K562 (cell line): ENCODE data around the gene DROSHA. TPM values are rescaled to one million over a fixed set of nuclear protein-coding genes. Genes with fewer than 3 reads are reported as not detected.

Source experiments
- ATAC-seq: fragments of 200-7000 bp; cut with Tn5 transposase; 3 replicates; pipeline ENCODE4 v1.9.1; 2020; ENCODE audit warnings: moderate library complexity
- BruUV-seq: library from RNA; stranded (reverse); fragments of 400-500 nt; replicated peaks from 2 replicates; lab custom pipeline; 2021; lab: Mats Ljungman, UMichigan
- CTCF ChIA-PET: fragments of 300-600 bp; formaldehyde crosslinking; extraction: SDS; loops from one replicate; lab custom pipeline; 2021; ENCODE audit warnings: low intra/inter-chr PET ratio; lab: Yijun Ruan, JAX
- POLR2A ChIA-PET: fragments of 300-600, 350-650 bp; sonication (Branson Sonifier 250); formaldehyde crosslinking; extraction: SDS; loops from one replicate; lab custom pipeline; 2021; ENCODE audit warnings: antibody characterized with exemption, inconsistent platforms; lab: Yijun Ruan, JAX
- DNase-seq, 4 experiments: peaks; one replicate each; pipeline versions ENCODE4 v3.0.0 to v3.0.0-alpha.2; 2011 to 2018; ENCODE audit warnings: low spot score in 3 of 4, mixed read lengths in 3 of 4; ENCODE audit errors: extremely low read depth in 1 of 4
- FAIRE-seq: peaks from 2 replicates; lab custom pipeline; 2011; peaks lifted over from hg19 to GRCh38; lab: Jason Lieb, UNC
- H2AFZ ChIP-seq: 2 replicates; pipeline ENCODE4 v1.6.0; 2011; ENCODE audit warnings: low read depth, low read length, control low read depth, inconsistent platforms
- H3K27ac ChIP-seq: fragments of 200-600 bp; 3 replicates; pipeline ENCODE4 v1.8.0; 2011; ENCODE audit warnings: low read depth, mild to moderate bottlenecking, control low read depth, inconsistent platforms, low read length, moderate library complexity, mixed read lengths; ENCODE audit errors: extremely low read depth
- H3K27me3 ChIP-seq, 2 experiments: fragments of 300-600 bp in 1 of 2; 2 replicates in 1 of 2; 3 replicates in 1 of 2; pipeline versions ENCODE4 v1.6.0 to v1.8.0; 2011; ENCODE audit warnings: inconsistent platforms in 2 of 2, low read length in 2 of 2, mild to moderate bottlenecking in 1 of 2, mixed read lengths in 1 of 2, moderate library complexity in 1 of 2; ENCODE audit not compliant: control insufficient read depth in 2 of 2, insufficient read depth in 2 of 2
- H3K36me3 ChIP-seq: fragments of 300-600 bp; 3 replicates; pipeline ENCODE4 v1.8.0; 2011; ENCODE audit warnings: mild to moderate bottlenecking, low read length, inconsistent platforms; ENCODE audit not compliant: control insufficient read depth, insufficient read depth
- H3K4me1 ChIP-seq, 2 experiments: fragments of 200-600 bp in 1 of 2; replicated peaks in 1 of 2; 2 replicates in 1 of 2; 3 replicates in 1 of 2; pipeline versions ENCODE4 v1.5.1 to v1.8.0; 2011; ENCODE audit warnings: inconsistent platforms in 2 of 2, low read length in 2 of 2, mild to moderate bottlenecking in 1 of 2, mixed read lengths in 1 of 2, moderate library complexity in 1 of 2; ENCODE audit not compliant: control insufficient read depth in 2 of 2, insufficient read depth in 2 of 2
- H3K4me2 ChIP-seq: 2 replicates; pipeline ENCODE4 v1.6.1; 2011; ENCODE audit warnings: low read length, control low read depth, inconsistent platforms, mixed read lengths; ENCODE audit not compliant: insufficient read depth
- H3K4me3 ChIP-seq: fragments of 200-600 bp; sonication (generic), shearing (Covaris generic); 2 replicates; pipeline ENCODE4 v1.5.1; 2016; ENCODE audit warnings: control low read depth, inconsistent platforms
- H3K79me2 ChIP-seq: fragments of 200-600 bp; 3 replicates; pipeline ENCODE4 v1.8.0; 2011; ENCODE audit warnings: low read length, inconsistent platforms; ENCODE audit not compliant: control insufficient read depth, insufficient read depth
- H3K9ac ChIP-seq, 2 experiments: 2 replicates each; pipeline versions ENCODE4 v1.6.0 to v1.6.1; 2011; ENCODE audit warnings: low read depth in 2 of 2, low read length in 2 of 2, control low read depth in 1 of 2, inconsistent platforms in 1 of 2, mild to moderate bottlenecking in 1 of 2, mixed read lengths in 1 of 2; ENCODE audit not compliant: insufficient read depth in 1 of 2
- H3K9me1 ChIP-seq: one replicate; pipeline ENCODE4 v1.6.0; 2011; ENCODE audit warnings: inconsistent platforms, mild to moderate bottlenecking, low read length, moderate library complexity; ENCODE audit not compliant: control insufficient read depth, insufficient read depth
- H3K9me3 ChIP-seq: replicated peaks from 2 replicates; pipeline ENCODE4 v1.5.1; 2011; ENCODE audit warnings: low read depth, low read length, inconsistent platforms; ENCODE audit not compliant: control insufficient read depth, insufficient read depth
- H4K20me1 ChIP-seq: replicated peaks from 2 replicates; pipeline ENCODE4 v1.6.1; 2011; ENCODE audit warnings: low read length, inconsistent platforms, mixed read lengths; ENCODE audit not compliant: control insufficient read depth, insufficient read depth
- BRCA1 ChIP-seq, 2 experiments: fragments of 450-650 bp in 1 of 2; sonication (generic) in 1 of 2; formaldehyde crosslinking in 1 of 2; IDR thresholded peaks; 2 replicates each; pipeline versions ENCODE4 v1.5.0 to v1.6.1; 2017 to 2020; ENCODE audit warnings: mild to moderate bottlenecking in 1 of 2, missing genetic modification reagents in 1 of 2
- CAMTA2 ChIP-seq: fragments of 250-450 bp; sonication (Bioruptor Pico); conservative IDR thresholded peaks from 2 replicates; pipeline ENCODE4 v1.5.1; 2022
- CBFA2T3 ChIP-seq: fragments of 450-650 bp; IDR thresholded peaks from 2 replicates; pipeline ENCODE4 v1.6.1; 2017
- CXXC5 ChIP-seq: fragments of 250-450 bp; sonication (Bioruptor Pico); IDR thresholded peaks from 2 replicates; pipeline ENCODE4 v1.8.0; 2022; ENCODE audit warnings: inconsistent platforms, mild to moderate bottlenecking, moderate library complexity
- DMBX1 ChIP-seq: fragments of 250-450 bp; sonication (Bioruptor Pico); IDR thresholded peaks from 2 replicates; pipeline ENCODE4 v1.8.0; 2022; ENCODE audit warnings: inconsistent platforms, mild to moderate bottlenecking, moderate library complexity, borderline replicate concordance
- DNMT1 ChIP-seq: fragments of 450-650 bp; IDR thresholded peaks from 2 replicates; pipeline ENCODE4 v1.6.1; 2016; ENCODE audit warnings: antibody characterized with exemption, mild to moderate bottlenecking
- HMG20A ChIP-seq: fragments of 450-650 bp; formaldehyde crosslinking; conservative IDR thresholded peaks from 2 replicates; pipeline ENCODE4 v1.4.0; 2020; ENCODE audit warnings: mild to moderate bottlenecking, mixed read lengths
- KDM1A ChIP-seq, 2 experiments: fragments of 450-650 bp; IDR thresholded peaks; 2 replicates each; pipeline ENCODE4 v1.6.1; 2016; ENCODE audit warnings: mild to moderate bottlenecking in 2 of 2
- KDM2B ChIP-seq: fragments of 250-450 bp; sonication (Bioruptor Pico); IDR thresholded peaks from 2 replicates; pipeline ENCODE4 v1.8.0; 2021; ENCODE audit warnings: mild to moderate bottlenecking, moderate library complexity
- NFXL1 ChIP-seq: fragments of 450-650 bp; formaldehyde crosslinking; IDR thresholded peaks from 2 replicates; pipeline ENCODE4 v1.4.0; 2021; ENCODE audit warnings: mild to moderate bottlenecking
- POLR2G ChIP-seq: fragments of 200-400 bp; formaldehyde crosslinking; IDR thresholded peaks from 2 replicates; pipeline ENCODE4 v1.6.1; 2017; ENCODE audit warnings: low read depth, mild to moderate bottlenecking, antibody characterized with exemption, low read length, moderate library complexity
- POLR2H ChIP-seq: IDR thresholded peaks from 2 replicates; pipeline ENCODE4 v1.6.1; 2016; ENCODE audit warnings: missing genetic modification characterization, low read depth, mild to moderate bottlenecking, control low read depth, missing compliant biosample characterization, moderate library complexity
- RCOR1 ChIP-seq, 2 experiments: IDR thresholded peaks; 2 replicates each; pipeline ENCODE4 v1.6.1; 2012; ENCODE audit warnings: low read depth in 2 of 2, low read length in 2 of 2, borderline replicate concordance in 1 of 2, improper control_type of control experiment in 1 of 2
- RFX1 ChIP-seq: fragments of 450-650 bp; IDR thresholded peaks from 2 replicates; pipeline ENCODE4 v1.6.1; 2016; ENCODE audit warnings: mild to moderate bottlenecking, moderate library complexity
- U2AF1 ChIP-seq: fragments of 200-400 bp; formaldehyde crosslinking; optimal IDR thresholded peaks from 2 replicates; pipeline ENCODE3; 2017; ENCODE audit warnings: mild to moderate bottlenecking, low read depth, low read length, moderate library complexity
- WHSC1 ChIP-seq: IDR thresholded peaks from one replicate; pipeline ENCODE4 v1.6.1; 2012; ENCODE audit warnings: low read length, control low read depth, inconsistent platforms
- ZBTB8A ChIP-seq: fragments of 450-650 bp; IDR thresholded peaks from 2 replicates; pipeline ENCODE4 v1.6.1; 2018; ENCODE audit warnings: mild to moderate bottlenecking, moderate library complexity; ENCODE audit not compliant: partially characterized antibody
- ZNF584 ChIP-seq: fragments of 200-800 bp; sonication (Bioruptor generic); IDR thresholded peaks from 2 replicates; pipeline ENCODE4 v1.6.1; 2016; ENCODE audit warnings: low read depth, mild to moderate bottlenecking, missing genetic modification characterization, missing compliant biosample characterization
- WGBS: fragments of 100-300 bp; shearing (Covaris generic); methylation state at CpG from one replicate; pipeline ENCODE4 v1.1.6; 2016; ENCODE audit warnings: low coverage, mixed read lengths; ENCODE audit not compliant: insufficient coverage; ENCODE audit errors: missing lambda C conversion rate; 5-methylcytosine and 5-hydroxymethylcytosine counted together
- in situ Hi-C: fragments of 300-500 bp; cut with MboI; formaldehyde crosslinking; loops from 4 replicates; pipeline ENCODE4 v1.15.0; 2018; ENCODE audit warnings: inconsistent platforms, mixed read lengths
- intact Hi-C: fragments of 100-400 bp; cut with micrococcal nuclease; formaldehyde crosslinking; loops from 2 replicates; pipeline ENCODE4 v1.14.2; 2022
- polyA plus RNA-seq, 8 experiments: library from polyadenylated mRNA; depleted of rRNA in 4 of 8; stranded (reverse) in 5 of 8; unstranded in 3 of 8; fragments of >200 nt; fragmentation: Nextera tagmentation in 2 of 8; fragmentation: Illumina TruSeq in 1 of 8; extraction: Ambion mirVana in 2 of 8; extraction: Trizol in 1 of 8; gene quantifications; 2 replicates each; pipeline versions ENCODE4 v1.2.1 to v1.2.3, GENCODE V29; 2011 to 2014; ENCODE audit warnings: inconsistent platforms in 1 of 8, missing spikeins in 1 of 8
- total RNA-seq, 7 experiments: library from RNA; depleted of rRNA in 6 of 7; stranded (reverse); fragments of >200 nt in 6 of 7; fragmentation: Illumina TruSeq in 2 of 7; extraction: Trizol in 2 of 7; gene quantifications; 2 replicates each; pipeline versions ENCODE4 v1.2.1 to v1.2.3, GENCODE V29; 2011 to 2021; ENCODE audit warnings: low replicate concordance in 1 of 7
- TF ChIP-seq, protein P1 (sequence below): fragments of 250-450 bp; sonication (Bioruptor Pico); IDR thresholded peaks from 2 replicates; pipeline ENCODE4 v1.5.0; 2021
- TF ChIP-seq, protein P2 (sequence below): sonication (generic); formaldehyde crosslinking; IDR thresholded peaks from 2 replicates; pipeline ENCODE4 v1.8.0; 2022; ENCODE audit warnings: missing genetic modification reagents, mild to moderate bottlenecking, borderline replicate concordance
- TF ChIP-seq, protein P3 (sequence below): sonication (generic); formaldehyde crosslinking; IDR thresholded peaks from 2 replicates; pipeline ENCODE4 v1.8.0; 2022; ENCODE audit warnings: mild to moderate bottlenecking, missing genetic modification reagents

DROSHA gene
- total and polyA plus RNA-seq, 9 of the 15 experiments (the other 6 are each of a cell fraction or from before 2014, with no cell fraction given), result 52.5 to 109 (median 68.9) TPM

DNA sequence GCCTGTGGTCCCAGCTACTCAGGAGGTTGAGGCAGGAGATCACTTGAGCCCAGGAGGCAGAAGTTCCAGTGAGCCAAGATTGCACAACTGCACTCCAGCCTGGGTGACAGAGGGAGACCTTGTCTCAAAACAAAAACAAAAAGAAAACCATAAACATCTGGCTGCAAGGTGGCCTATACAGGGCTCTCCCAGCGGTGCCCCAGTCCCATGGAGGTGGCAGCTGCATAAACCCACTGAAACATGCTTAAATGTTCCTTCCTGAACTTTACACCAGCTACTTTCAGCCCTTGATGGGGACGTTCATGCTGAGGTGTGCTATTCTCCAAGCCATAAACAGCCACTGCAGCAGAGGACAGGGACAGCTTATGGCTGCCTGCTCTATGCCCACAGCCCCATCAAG lies 35.6 kb downstream of the DROSHA start (continued):
- TF ChIP-seq CAMTA2 (CRISPR knock-in tag) (no peak), ZBTB8A (no peak)
- TF ChIP-seq, all 486 proteins: peak for 0

DNA sequence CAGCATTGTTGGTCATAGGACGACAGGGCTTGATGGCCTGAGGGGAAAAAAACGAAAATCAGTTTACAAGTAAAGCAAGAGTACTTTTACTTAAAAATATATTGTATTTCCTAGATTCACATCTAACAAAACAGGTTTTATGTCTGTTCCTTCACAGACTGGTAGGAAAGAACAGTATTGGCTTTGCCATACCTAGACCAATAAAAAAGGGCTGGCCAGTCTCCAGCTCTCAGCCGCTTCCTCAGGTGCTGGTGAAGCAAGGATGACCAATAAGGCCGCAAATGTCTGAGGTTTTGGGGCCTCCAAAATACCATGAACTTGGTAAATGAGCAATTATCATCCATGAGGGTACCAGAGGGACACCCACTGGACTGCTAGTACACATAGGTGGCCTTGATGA lies 36.6 kb downstream of the DROSHA start:
- POLR2A ChIA-PET, result interaction anchor here (0.5 to 1.7 kb wide), 3 partner anchors 9 to 55 kb away, joined by 3 to 7 read pairs (median 4); no protein-coding TSS in a partner anchor
- H3K9me3 ChIP-seq, result no peaks in the 10 kb centered on the region
- no peak overlapping the region for H3K27ac ChIP-seq
- H3K4me2 ChIP-seq, result no peak overlapping the region
- peaks cover 94% of the 10 kb centered on the region for H3K36me3 ChIP-seq
- no TSS peak for BruUV-seq
- no peak for FAIRE-seq
- no peak overlapping the region for H3K4me3 ChIP-seq
- 86% methylated on average over 4 of the region's 4 CpGs for WGBS
- intact Hi-C loops, result no loop called here
- H4K20me1 ChIP-seq, result no peaks in the 10 kb centered on the region
- H3K9me1 ChIP-seq, result no peaks in the 10 kb centered on the region
- no peak overlapping the region for H3K9ac ChIP-seq
- no peaks in the 10 kb centered on the region for H3K27me3 ChIP-seq
- CTCF ChIA-PET, result no interaction called here
- TF ChIP-seq KDM1A (IDR thresholded peaks at IDR 0.05) (no peak), U2AF1 (no peak), POLR2H (tag) (no peak), ZNF584 (no peak), RCOR1 (IDR thresholded peaks at IDR 0.05; ENCODE audit: borderline replicate concordance in 1 of 2, low read depth in 2 of 2, low read length in 2 of 2) (no peak), CXXC5 (CRISPR knock-in tag) (no peak), RFX1 (no peak), NFXL1 (CRISPR knock-in tag) (no peak), DNMT1 (no peak), KDM2B (no peak), CBFA2T3 (no peak), BRCA1 (IDR thresholded peaks at IDR 0.05) (no peak), BRCA1 (CRISPR knock-in tag; IDR thresholded peaks at IDR 0.05) (no peak), WHSC1 (no peak), HMG20A (CRISPR knock-in tag) (no peak), POLR2G (no peak), DMBX1 (no peak)
- TF ChIP-seq, protein P1, sequence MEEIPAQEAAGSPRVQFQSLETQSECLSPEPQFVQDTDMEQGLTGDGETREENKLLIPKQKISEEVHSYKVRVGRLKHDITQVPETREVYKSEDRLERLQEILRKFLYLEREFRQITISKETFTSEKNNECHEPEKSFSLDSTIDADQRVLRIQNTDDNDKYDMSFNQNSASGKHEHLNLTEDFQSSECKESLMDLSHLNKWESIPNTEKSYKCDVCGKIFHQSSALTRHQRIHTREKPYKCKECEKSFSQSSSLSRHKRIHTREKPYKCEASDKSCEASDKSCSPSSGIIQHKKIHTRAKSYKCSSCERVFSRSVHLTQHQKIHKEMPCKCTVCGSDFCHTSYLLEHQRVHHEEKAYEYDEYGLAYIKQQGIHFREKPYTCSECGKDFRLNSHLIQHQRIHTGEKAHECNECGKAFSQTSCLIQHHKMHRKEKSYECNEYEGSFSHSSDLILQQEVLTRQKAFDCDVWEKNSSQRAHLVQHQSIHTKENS (CRISPR knock-in tag), result no peak
- TF ChIP-seq, protein P2, sequence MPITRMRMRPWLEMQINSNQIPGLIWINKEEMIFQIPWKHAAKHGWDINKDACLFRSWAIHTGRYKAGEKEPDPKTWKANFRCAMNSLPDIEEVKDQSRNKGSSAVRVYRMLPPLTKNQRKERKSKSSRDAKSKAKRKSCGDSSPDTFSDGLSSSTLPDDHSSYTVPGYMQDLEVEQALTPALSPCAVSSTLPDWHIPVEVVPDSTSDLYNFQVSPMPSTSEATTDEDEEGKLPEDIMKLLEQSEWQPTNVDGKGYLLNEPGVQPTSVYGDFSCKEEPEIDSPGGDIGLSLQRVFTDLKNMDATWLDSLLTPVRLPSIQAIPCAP (CRISPR knock-in tag), result no peak
- TF ChIP-seq, protein P3, sequence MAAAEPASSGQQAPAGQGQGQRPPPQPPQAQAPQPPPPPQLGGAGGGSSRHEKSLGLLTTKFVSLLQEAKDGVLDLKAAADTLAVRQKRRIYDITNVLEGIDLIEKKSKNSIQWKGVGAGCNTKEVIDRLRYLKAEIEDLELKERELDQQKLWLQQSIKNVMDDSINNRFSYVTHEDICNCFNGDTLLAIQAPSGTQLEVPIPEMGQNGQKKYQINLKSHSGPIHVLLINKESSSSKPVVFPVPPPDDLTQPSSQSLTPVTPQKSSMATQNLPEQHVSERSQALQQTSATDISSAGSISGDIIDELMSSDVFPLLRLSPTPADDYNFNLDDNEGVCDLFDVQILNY, result no peak
- TF ChIP-seq, all 486 proteins: peak for 0
- DNase-seq, result no peak
- Histone ChIP-seq H3K4me1 (no peaks in the 10 kb centered on the region), H2AFZ (no peak overlapping the region), H3K79me2 (no peaks in the 10 kb centered on the region)
- in situ Hi-C loops, result no loop called here
- ATAC-seq, result no peak
